C1 segment of cervical spinal cord (tissue), 14 donors: ENCODE data around the gene PTBP1.
"Not testable (repeated sequence)": the region's sequence is repeated elsewhere in the genome, so short reads cannot be mapped to it uniquely, and the experiment has no call there.

Experiments
- DNase-seq, 14 donors: peaks; one replicate each; lab custom pipeline; 2025; lab: John Stamatoyannopoulos, UW

PTBP1 gene

DNA sequence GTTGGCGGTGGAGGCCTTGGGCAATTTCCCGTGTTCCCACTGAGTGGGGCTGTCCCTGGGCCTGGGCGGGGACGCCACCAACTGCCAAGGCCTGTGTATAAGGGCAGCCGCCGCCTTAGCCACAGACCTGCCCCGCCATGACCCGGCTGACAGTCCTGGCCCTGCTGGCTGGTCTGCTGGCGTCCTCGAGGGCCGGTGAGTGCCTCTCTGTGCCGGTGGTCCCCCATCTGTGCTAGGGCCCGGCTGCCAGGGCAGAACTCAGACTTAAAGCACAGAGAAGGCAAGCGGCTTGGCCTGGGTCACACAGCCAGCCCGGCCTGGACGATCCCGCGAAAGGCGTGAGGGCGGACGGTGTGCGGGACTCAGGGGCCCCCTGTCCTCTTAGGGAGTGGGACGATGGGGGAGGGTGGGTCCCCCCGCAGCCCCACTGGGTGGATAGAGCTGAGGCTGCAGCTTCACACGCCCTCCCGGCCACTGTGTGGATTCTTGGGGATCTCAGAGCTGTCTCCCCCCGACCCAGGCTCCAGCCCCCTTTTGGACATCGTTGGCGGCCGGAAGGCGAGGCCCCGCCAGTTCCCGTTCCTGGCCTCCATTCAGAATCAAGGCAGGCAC lies 30.6 kb downstream of the PTBP1 start, which contains the start of gene AZU1:
AZU1 (plus strand) TSS at position 128 of the 612 bp plus-strand sequence; CDS start at position 138, 10 bp downstream.
- no peak for DNase-seq

DNA sequence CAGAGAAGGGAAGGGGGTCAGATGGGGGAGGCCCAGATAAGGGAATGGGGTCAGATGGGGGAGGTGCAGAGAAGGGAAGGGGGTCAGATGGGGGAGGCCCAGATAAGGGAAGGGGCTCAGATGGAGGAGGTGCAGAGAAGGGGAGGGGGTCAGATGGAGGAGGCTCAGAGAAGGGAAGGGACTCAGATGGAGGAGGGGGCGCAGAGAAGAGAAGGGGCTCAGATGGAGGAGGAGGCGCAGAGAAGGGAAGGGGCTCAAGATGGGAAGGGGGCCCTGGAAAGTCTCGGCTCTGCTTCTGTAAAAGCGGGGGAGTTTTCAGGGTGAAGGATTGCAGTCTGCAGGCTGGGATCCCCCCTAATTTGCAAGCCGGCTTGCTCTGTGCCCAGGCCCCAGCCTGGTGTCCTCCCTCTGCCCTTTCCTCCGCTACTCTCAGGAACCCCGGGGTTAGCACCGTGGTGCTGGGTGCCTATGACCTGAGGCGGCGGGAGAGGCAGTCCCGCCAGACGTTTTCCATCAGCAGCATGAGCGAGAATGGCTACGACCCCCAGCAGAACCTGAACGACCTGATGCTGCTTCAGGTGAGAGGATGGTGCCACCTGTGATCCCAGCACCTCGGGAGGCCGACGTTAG lies 32.0 kb downstream of the PTBP1 start:
- DNase-seq, result no peak

GRCh38 chr19:831407-832369 lies 34.4 kb downstream of the PTBP1 start:
- DNase-seq, result no peak

GRCh38 chr19:834216-834615 lies 37.0 kb downstream of the PTBP1 start:
- DNase-seq, result no peak

DNA sequence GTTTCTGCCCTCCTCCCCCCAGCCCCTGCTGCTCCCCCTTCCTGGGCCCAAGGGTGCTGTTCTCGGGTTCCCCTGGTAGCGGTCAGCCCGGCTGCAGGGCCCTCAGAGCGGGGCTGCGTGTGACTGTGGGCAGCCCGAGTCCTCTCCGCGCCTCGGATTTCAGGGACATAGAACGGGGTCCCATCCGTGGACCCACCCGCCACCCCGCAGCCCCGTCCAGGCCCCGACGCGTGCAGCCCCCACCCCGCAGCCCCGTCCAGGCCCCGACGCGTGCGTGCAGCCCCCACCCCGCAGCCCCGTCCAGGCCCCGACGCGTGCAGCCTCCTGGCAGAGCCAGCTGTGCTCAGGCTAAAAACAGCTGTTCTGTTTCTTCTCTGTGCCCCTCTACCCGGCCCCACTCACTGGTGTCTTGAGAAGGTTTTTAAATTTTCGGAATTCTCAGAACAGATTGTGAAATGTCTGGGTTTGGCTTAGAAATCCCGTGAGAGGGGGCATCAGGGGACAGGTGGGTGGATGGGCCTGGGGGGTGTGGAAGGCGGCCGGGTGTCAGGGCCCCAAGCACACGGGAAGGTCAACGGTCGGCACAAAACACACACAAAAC lies 38.1 kb downstream of the PTBP1 start:
- DNase-seq, result no peak

GRCh38 chr19:840519-841206 lies 43.4 kb downstream of the PTBP1 start, which contains the start of gene PRTN3:
PRTN3 (plus strand) TSS chr19:840999; CDS start chr19:841009, 10 bp downstream.
- DNase-seq, result no peak

DNA sequence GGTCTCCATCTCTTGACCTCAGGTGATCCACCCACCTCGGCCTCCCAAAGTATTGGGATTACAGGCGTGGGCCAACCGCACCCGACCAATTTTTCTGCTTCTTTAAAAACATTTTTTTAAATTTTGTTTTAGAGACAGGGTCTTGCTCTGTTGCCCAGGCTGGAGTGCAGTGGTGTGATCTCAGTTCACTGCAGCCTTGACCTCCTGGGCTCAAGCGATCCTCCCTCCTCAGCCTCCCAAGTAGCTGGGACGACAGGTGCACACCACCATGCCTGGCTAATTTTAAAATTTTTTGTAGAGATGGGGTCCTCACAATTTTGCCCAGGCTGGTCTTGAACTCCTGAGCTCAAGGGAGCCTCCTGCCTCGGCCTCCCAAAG lies 45.5 kb downstream of the PTBP1 start:
- DNase-seq, result not testable (repeated sequence)

GRCh38 chr19:843180-843835 lies 46.1 kb downstream of the PTBP1 start:
- no peak for DNase-seq

DNA sequence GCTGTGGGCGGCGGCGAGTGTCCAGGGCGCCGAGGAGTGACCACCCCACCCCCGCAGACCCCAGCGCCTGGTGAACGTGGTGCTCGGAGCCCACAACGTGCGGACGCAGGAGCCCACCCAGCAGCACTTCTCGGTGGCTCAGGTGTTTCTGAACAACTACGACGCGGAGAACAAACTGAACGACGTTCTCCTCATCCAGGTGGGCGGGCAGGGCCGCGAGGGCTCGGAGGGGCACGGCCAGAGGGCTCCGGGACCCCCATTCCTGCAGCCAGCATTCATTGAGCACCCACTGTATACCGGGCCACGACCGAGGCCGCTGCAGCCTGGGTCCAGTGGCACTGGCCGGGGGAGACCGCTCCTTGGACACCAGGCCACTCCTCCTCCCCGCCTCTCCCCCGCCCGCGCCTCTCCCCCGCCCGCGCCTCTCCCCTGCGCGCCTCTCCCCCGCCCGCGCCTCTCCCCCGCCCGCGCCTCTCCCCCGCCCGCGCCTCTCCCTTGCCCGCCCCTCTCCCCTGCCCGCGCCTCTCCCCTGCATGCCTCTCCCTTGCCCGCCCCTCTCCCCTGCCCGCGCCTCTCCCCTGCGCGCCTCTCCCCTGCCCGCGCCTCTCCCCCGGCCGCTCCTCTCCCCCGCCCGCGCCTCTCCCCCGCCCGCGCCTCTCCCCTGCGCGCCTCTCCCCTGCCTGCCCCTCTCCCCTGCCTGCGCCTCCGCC lies 46.7 kb downstream of the PTBP1 start:
- DNase-seq, result no peak

- no peak for DNase-seq
Measured at GRCh38 chr19:844546-844971, 47.3 kb downstream of the PTBP1 start.

DNA sequence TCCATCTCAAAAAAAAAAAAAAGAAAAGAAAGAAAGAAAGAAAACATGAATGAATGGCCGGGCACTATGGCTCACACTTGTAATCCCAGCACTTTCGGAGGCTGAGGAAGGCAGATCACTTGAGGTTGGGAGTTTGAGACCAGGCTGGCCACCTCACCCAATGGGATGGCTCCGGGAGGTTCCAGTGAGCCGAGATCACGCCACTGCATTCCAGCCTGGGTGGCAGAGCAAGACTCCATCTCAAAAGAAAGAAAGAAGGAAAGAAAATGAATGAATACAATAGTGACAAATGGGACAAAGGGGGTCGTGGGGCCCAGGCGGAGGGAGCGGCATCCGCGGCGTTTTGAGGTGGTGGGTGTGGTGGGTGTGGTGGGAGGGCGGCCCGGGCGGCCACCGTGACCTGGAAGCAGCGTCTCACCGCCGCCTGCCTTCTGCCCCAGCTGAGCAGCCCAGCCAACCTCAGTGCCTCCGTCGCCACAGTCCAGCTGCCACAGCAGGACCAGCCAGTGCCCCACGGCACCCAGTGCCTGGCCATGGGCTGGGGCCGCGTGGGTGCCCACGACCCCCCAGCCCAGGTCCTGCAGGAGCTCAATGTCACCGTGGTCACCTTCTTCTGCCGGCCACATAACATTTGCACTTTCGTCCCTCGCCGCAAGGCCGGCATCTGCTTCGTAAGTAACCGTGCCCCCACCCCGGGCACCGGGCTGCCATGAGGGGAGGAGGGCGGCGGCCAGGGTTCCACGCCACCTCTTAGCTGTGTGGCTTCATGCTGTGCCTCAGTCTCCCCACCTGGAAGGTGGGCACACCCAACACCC lies 48.7 kb downstream of the PTBP1 start:
- no peak for DNase-seq

GRCh38 chr19:848386-848921 lies 51.2 kb downstream of the PTBP1 start:
- no peak for DNase-seq

DNA sequence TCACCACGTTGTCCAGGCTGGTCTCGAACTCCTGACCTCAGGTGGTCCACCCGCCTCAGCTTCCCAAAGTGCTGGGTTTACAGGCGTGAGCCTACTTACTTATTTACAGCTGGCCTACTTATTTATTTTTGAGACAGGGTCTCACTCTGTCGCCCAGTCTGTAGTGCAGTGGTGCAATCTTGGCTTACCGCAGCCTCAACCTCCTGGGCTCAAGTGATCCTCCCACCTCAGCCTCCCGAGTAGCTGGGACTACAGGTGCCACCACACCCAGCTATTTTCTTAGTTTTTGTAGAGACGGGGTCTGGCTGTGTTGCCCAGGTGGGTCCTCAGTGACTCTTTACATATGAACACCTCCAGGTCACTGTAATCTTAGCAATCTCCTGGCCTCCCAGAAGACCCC lies 51.9 kb downstream of the PTBP1 start:
- DNase-seq, result not testable (repeated sequence)

DNA sequence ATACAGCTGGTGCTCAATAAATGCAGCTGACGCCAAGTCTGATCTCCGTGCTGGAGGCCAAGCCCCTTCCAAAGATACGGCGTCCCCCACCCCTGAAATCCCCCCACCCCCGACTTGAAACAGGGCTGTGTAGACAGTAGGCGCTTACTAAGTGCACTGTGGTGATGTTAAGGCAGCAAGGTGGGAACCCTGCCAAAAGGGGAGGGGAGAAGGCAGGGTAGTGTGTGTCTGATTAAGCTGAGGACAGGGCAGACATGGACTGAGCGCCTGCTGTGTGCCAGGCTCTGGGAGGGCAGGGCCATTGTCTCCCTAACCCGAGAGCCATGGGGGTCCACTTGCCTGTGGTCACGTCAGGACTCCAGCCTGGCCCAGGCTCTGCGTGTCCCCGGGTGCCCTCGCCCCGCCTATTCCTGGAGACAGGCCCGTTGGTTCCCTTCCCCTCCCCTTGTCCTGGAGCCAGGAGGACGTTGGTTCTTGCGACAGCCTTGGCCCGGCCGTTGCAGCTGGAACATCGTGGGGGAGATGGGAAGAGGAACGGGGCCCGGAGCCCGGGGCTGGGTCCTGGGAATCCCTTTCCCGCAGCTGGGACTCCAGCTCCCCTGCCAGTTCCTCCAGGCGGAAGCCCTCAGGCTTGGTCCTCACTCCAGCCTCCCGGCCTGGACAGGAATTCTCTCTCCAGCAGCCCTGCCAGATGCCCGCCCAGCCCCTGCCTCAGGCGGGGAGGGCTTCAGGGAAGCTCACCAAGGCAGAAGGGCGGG lies 53.1 kb downstream of the PTBP1 start:
- DNase-seq, result peak in 8 of 14 donors; percentile 9 to 80 (median 32)

- DNase-seq, result no peak
Measured at GRCh38 chr19:850979-851335, 53.7 kb downstream of the PTBP1 start.

DNA sequence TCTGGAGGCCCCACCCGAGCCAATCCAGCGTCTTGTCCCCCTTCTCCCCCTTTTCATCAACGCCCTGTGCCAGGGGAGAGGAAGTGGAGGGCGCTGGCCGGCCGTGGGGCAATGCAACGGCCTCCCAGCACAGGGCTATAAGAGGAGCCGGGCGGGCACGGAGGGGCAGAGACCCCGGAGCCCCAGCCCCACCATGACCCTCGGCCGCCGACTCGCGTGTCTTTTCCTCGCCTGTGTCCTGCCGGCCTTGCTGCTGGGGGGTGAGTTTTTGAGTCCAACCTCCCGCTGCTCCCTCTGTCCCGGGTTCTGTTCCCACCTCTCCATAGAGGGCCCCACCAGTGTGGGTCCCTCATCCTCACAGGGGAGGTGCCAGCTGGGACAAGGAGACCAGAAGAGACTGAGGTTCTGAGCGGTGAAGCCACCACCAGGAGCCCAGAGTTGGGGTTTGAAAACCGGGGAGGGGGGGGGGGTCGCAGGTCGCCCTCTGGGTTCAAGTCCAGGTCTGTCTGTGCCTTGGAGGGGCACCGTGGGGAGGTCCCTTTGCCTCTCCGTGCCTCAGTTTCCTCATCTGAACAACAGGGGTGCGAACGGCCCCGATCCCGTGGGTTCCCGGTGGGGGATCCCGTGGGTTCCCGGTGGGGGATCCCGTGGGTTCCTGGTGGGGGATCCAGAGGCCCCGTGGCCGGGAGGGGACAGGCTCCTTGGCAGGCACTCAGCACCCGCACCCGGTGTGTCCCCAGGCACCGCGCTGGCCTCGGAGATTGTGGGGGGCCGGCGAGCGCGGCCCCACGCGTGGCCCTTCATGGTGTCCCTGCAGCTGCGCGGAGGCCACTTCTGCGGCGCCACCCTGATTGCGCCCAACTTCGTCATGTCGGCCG lies 55.1 kb downstream of the PTBP1 start, which contains the start of gene ELANE:
ELANE (plus strand) TSS at position 168 of the 878 bp plus-strand sequence; CDS start at position 194, 26 bp downstream.
- DNase-seq, result no peak

DNA sequence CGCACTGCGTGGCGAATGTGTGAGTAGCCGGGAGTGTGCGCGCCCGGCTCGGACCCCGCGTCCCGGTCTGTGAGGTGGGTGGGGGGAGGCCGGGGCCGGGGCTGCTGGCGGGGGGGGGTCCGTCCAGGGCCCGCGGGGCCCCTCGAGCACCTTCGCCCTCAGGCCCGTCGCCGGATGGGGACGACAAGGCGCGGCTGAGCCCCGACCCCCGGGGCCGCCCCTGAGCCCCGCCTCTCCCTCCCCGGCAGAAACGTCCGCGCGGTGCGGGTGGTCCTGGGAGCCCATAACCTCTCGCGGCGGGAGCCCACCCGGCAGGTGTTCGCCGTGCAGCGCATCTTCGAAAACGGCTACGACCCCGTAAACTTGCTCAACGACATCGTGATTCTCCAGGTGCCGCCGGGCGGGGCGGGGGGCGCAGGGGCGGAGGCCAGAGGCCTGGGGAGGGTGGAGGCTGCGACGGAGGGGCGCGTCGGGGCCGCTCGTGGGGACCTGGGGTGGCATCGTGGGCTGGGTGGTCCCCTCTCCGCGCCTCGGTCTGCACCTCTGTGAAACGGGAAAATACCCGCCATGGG lies 55.8 kb downstream of the PTBP1 start:
- no peak for DNase-seq
